ENCODE data around the gene PUS7.

Gene PUS7, protein sequence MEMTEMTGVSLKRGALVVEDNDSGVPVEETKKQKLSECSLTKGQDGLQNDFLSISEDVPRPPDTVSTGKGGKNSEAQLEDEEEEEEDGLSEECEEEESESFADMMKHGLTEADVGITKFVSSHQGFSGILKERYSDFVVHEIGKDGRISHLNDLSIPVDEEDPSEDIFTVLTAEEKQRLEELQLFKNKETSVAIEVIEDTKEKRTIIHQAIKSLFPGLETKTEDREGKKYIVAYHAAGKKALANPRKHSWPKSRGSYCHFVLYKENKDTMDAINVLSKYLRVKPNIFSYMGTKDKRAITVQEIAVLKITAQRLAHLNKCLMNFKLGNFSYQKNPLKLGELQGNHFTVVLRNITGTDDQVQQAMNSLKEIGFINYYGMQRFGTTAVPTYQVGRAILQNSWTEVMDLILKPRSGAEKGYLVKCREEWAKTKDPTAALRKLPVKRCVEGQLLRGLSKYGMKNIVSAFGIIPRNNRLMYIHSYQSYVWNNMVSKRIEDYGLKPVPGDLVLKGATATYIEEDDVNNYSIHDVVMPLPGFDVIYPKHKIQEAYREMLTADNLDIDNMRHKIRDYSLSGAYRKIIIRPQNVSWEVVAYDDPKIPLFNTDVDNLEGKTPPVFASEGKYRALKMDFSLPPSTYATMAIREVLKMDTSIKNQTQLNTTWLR

GRCh38 chr7:105521717-105522463 is at the start of gene PUS7:
TSS of gene PUS7 (minus strand) at chr7:105522271. CDS start at chr7:105508512, 13,759 bp downstream.
- H3K4me3 ChIP-seq (ENCODE audit: low read length) = peak within 1 kb of the TSS; percentile 77
- TF ChIP-seq CTCF (conservative IDR thresholded peaks at IDR 0.05; ENCODE audit: low read depth, low read length) = no peak
- peak; percentile 59 for DNase-seq (ENCODE audit: low read depth)

DNA sequence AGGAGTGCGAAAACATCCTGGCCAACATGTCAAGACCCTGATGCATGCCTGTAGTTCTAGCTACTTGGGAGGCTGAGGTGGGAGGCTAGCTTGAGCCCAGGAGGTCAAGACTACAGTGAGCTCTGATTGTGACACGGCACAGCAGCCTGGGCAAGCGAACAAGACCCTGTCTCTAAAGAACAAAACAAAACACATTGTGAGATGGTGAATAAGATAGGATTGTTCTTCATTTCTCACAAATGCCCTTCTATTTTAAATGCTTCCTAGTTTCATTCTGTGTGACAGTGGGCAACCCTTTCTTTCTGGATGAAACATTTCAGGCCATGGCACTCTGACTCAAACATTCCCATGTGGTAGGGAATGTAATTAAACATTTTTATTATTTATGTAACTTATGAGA is 45.8 kb upstream of the PUS7 start:
- DNase-seq (ENCODE audit: low read depth) = no peak
- no peak overlapping the region for H3K4me3 ChIP-seq (ENCODE audit: low read length)
- TF ChIP-seq CTCF (conservative IDR thresholded peaks at IDR 0.05; ENCODE audit: low read depth, low read length) = no peak

DNA sequence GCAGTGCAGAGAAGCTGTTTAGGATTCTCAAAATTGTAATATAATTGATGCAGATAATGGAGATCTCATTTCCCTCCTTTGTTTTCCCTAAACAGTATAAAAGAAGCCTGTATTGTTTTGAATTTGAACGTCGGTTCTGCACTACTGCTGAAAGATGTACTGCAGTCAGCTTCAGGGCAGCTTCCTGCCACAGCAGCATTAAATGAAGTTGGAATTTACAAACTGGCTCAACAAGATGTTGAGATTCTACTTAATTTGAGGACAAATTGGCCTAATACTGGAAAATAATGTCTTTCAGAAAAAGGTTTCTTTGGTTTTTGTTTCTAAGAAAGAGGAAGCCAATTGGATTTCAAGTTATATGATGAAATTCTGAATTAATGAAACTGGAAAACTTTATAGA is 45.0 kb upstream of the PUS7 start:
- no peak for TF ChIP-seq CTCF (conservative IDR thresholded peaks at IDR 0.05; ENCODE audit: low read depth, low read length)
- H3K4me3 ChIP-seq (ENCODE audit: low read length) = no peak overlapping the region
- no peak for DNase-seq (ENCODE audit: low read depth)

DNA sequence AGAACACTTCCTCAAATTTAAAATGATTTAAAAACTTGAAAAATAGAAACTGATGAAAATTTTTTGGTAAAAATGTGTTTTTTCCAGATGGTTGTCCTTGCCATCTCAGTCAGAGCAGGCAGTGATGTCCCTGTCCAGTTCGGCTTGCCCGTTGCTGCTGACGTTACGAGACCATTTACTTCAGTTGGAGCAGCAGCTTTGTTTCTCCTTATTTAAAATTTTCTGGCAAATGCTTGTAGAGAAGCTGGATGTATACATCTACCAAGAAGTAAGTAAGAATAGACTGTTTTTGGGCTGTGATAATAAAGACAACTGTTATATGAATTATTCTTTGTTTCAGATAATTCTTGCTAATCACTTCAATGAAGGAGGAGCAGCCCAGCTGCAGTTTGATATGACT is 43.1 kb upstream of the PUS7 start:
- no peak for TF ChIP-seq CTCF (conservative IDR thresholded peaks at IDR 0.05; ENCODE audit: low read depth, low read length)
- H3K4me3 ChIP-seq (ENCODE audit: low read length) = no peak overlapping the region
- no peak for DNase-seq (ENCODE audit: low read depth)

DNA sequence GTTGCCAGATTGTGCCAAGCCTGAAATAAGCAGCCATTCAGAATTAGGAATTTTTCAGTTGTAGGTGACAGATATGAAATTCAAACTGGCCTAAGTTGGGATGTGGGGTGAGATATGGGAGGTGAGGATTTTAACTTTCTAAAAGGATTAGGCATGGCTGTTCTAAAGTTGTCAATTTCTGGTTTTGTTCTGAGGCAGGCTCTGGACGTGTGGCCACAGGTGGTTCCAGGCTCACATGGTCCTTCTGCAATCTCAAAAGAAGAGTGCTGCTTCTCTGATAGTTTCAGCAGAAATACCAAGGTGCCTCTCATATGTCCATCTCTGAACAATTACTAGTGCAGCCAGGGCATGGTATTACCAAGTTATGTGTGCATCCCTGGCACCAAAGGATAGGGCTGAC is 37.9 kb upstream of the PUS7 start:
- no peak for DNase-seq (ENCODE audit: low read depth)
- H3K4me3 ChIP-seq (ENCODE audit: low read length) = no peak overlapping the region
- no peak for TF ChIP-seq CTCF (conservative IDR thresholded peaks at IDR 0.05; ENCODE audit: low read depth, low read length)

DNA sequence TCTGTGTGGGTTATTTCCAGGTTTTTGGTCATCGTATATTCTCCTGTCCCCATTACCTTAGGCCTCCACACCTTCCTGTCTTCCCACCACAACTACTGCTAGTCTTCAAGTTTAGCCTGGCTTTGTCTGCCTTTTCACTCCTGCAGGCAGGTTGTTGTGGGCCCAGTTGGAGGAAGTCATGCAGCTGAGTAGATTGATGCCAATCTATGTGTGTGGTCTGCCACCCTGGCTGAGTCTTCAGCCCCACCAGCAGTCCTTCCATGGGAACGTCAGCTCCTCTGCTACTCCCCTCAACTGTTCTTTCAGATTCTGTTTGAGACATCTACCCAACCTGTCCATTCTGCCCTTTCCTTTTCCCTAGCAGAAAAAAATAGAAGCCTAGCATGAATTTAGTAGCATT is 16.3 kb upstream of the PUS7 start:
- DNase-seq (ENCODE audit: low read depth) = no peak
- no peak for TF ChIP-seq CTCF (conservative IDR thresholded peaks at IDR 0.05; ENCODE audit: low read depth, low read length)
- no peak overlapping the region for H3K4me3 ChIP-seq (ENCODE audit: low read length)

Measured in retinal pigment epithelial cell (primary cell).